IMR-90 (cell line): Measurements from ENCODE around the gene UBR7. TPM values are rescaled to one million over a fixed set of nuclear protein-coding genes. Genes with fewer than 3 reads are reported as not detected.

ENCODE experiments used
- ATAC-seq: fragments of 200-7000 bp; cut with Tn5 transposase; 2 replicates; pipeline ENCODE4 v1.9.1; 2020; ENCODE audit warnings: low read depth, mild to moderate bottlenecking, moderate library complexity
- BruUV-seq: library from RNA; stranded (reverse); fragments of 400-500 nt; replicated peaks from 2 replicates; lab custom pipeline; 2021; lab: Mats Ljungman, UMichigan
- CTCF ChIA-PET: fragments of 300-600 bp; formaldehyde crosslinking; extraction: SDS; loops from one replicate; lab custom pipeline; 2021; ENCODE audit warnings: antibody characterized with exemption; lab: Yijun Ruan, JAX
- POLR2A ChIA-PET: fragments of 300-600 bp; sonication (Branson Sonifier 250); formaldehyde crosslinking; loops from one replicate; lab custom pipeline; 2022; ENCODE audit warnings: antibody characterized with exemption; ENCODE audit not compliant: unreplicated experiment; lab: Charles Lee
- DNase-seq: peaks from one replicate; pipeline ENCODE4 v3.0.0; 2013
- H2AFZ ChIP-seq: replicated peaks from 2 replicates; pipeline ENCODE3; 2013; ENCODE audit warnings: low read length, mild to moderate bottlenecking; ENCODE audit not compliant: poor library complexity
- H2AK5ac ChIP-seq: 2 replicates; pipeline ENCODE4 v1.6.1; 2013; ENCODE audit warnings: low read depth, low read length, inconsistent platforms
- H2AK9ac ChIP-seq: replicated peaks from 2 replicates; pipeline ENCODE3; 2013; ENCODE audit warnings: mild to moderate bottlenecking, low read depth, low read length, moderate library complexity; ENCODE audit not compliant: poor library complexity
- H2BK120ac ChIP-seq: 2 replicates; pipeline ENCODE4 v1.6.1; 2013; ENCODE audit warnings: low read depth, low read length, inconsistent platforms
- H2BK15ac ChIP-seq: 3 replicates; pipeline ENCODE4 v1.6.1; 2013; ENCODE audit warnings: low read depth, low read length, inconsistent platforms
- H2BK20ac ChIP-seq: 2 replicates; pipeline ENCODE4 v1.6.1; 2013; ENCODE audit warnings: low read depth, mild to moderate bottlenecking, inconsistent platforms, low read length, moderate library complexity
- H2BK5ac ChIP-seq: 2 replicates; pipeline ENCODE4 v1.6.1; 2013; ENCODE audit warnings: mild to moderate bottlenecking, low read depth, low read length, inconsistent platforms; ENCODE audit not compliant: poor library complexity, severe bottlenecking
- H3K14ac ChIP-seq: replicated peaks from 2 replicates; pipeline ENCODE4 v1.6.1; 2013; ENCODE audit warnings: low read depth, low read length, inconsistent platforms
- H3K18ac ChIP-seq: 2 replicates; pipeline ENCODE4 v1.6.1; 2013; ENCODE audit warnings: low read depth, low read length, control low read depth
- H3K23ac ChIP-seq: 2 replicates; pipeline ENCODE4 v1.6.1; 2013; ENCODE audit warnings: low read depth, low read length, inconsistent platforms
- H3K27ac ChIP-seq: 2 replicates; pipeline ENCODE4 v1.5.1; 2013; ENCODE audit warnings: mild to moderate bottlenecking, control low read depth, low read length; ENCODE audit not compliant: insufficient read depth
- H3K27me3 ChIP-seq: 2 replicates; pipeline ENCODE4 v1.6.1; 2013; ENCODE audit warnings: low read length; ENCODE audit not compliant: control insufficient read depth, insufficient read depth
- H3K36me3 ChIP-seq: 2 replicates; pipeline ENCODE4 v1.6.1; 2013; ENCODE audit warnings: low read length, mixed read lengths; ENCODE audit not compliant: control insufficient read depth, insufficient read depth
- H3K4ac ChIP-seq: 2 replicates; pipeline ENCODE4 v1.6.1; 2013; ENCODE audit warnings: low read depth, low read length, inconsistent platforms
- H3K4me1 ChIP-seq: 2 replicates; pipeline ENCODE4 v1.6.1; 2013; ENCODE audit warnings: low read length, mixed read lengths; ENCODE audit not compliant: control insufficient read depth, insufficient read depth
- H3K4me2 ChIP-seq: 2 replicates; pipeline ENCODE4 v1.6.1; 2013; ENCODE audit warnings: low read depth, mild to moderate bottlenecking, control low read depth, low read length, moderate library complexity
- H3K4me3 ChIP-seq: 2 replicates; pipeline ENCODE4 v1.5.1; 2013; ENCODE audit warnings: low read depth, mild to moderate bottlenecking, control low read depth, low read length, moderate library complexity; ENCODE audit not compliant: insufficient read depth
- H3K56ac ChIP-seq: 2 replicates; pipeline ENCODE4 v1.6.1; 2013; ENCODE audit warnings: low read length, inconsistent platforms; ENCODE audit not compliant: insufficient read depth; ENCODE audit errors: extremely low read depth
- H3K79me1 ChIP-seq, 2 experiments: 2 replicates each; pipeline ENCODE4 v1.6.1; 2013; ENCODE audit warnings: low read length in 2 of 2, inconsistent platforms in 1 of 2, low read depth in 1 of 2
- H3K9ac ChIP-seq: 2 replicates; pipeline ENCODE4 v1.6.1; 2013; ENCODE audit warnings: low read depth, low read length, control low read depth
- H3K9me1 ChIP-seq: 2 replicates; pipeline ENCODE4 v1.6.1; 2013; ENCODE audit warnings: low read length, inconsistent platforms; ENCODE audit not compliant: insufficient read depth
- H3K9me3 ChIP-seq: 2 replicates; pipeline ENCODE4 v1.6.1; 2013; ENCODE audit warnings: low read length; ENCODE audit not compliant: control insufficient read depth, insufficient read depth
- H4K20me1 ChIP-seq: 2 replicates; pipeline ENCODE4 v1.6.1; 2013; ENCODE audit warnings: low read length, inconsistent platforms; ENCODE audit not compliant: insufficient read depth
- H4K5ac ChIP-seq: 2 replicates; pipeline ENCODE4 v1.6.1; 2013; ENCODE audit warnings: mild to moderate bottlenecking, low read depth, low read length, control low read depth
- H4K8ac ChIP-seq, 2 experiments: 2 replicates each; pipeline ENCODE4 v1.6.1; 2013; ENCODE audit warnings: low read depth in 2 of 2, low read length in 2 of 2, control low read depth in 1 of 2, inconsistent platforms in 1 of 2
- H4K91ac ChIP-seq: 2 replicates; pipeline ENCODE4 v1.6.1; 2013; ENCODE audit warnings: low read depth, low read length, inconsistent platforms; ENCODE audit not compliant: insufficient read depth
- BHLHE40 ChIP-seq: fragments of 150-350 bp; IDR thresholded peaks from 2 replicates; pipeline ENCODE4 v1.6.1; 2016; ENCODE audit warnings: mild to moderate bottlenecking, low read depth, low read length
- CEBPB ChIP-seq: IDR thresholded peaks from 2 replicates; pipeline ENCODE4 v1.6.1; 2012; ENCODE audit warnings: low read depth, low read length, improper control_type of control experiment
- CHD1 ChIP-seq: IDR thresholded peaks from 2 replicates; pipeline ENCODE4 v1.6.1; 2012; ENCODE audit warnings: low read depth, low read length, improper control_type of control experiment
- FOS ChIP-seq: fragments of 150-350 bp; IDR thresholded peaks from 2 replicates; pipeline ENCODE4 v1.6.1; 2016; ENCODE audit warnings: low read depth, low read length
- MAFK ChIP-seq: IDR thresholded peaks from 2 replicates; pipeline ENCODE4 v1.6.1; 2012; ENCODE audit warnings: low read depth, low read length, improper control_type of control experiment
- MAZ ChIP-seq: IDR thresholded peaks from 2 replicates; pipeline ENCODE4 v1.6.1; 2012; ENCODE audit warnings: low read depth, mild to moderate bottlenecking, low read length, improper control_type of control experiment, moderate library complexity, borderline replicate concordance
- MXI1 ChIP-seq: IDR thresholded peaks from 2 replicates; pipeline ENCODE4 v1.6.1; 2012; ENCODE audit warnings: low read depth, mild to moderate bottlenecking, low read length, moderate library complexity, borderline replicate concordance
- NFE2L2 ChIP-seq: fragments of 150-350 bp; IDR thresholded peaks from 2 replicates; pipeline ENCODE4 v1.6.1; 2016; ENCODE audit warnings: low read depth, mild to moderate bottlenecking, low read length
- POLR2A ChIP-seq: IDR thresholded peaks from 2 replicates; pipeline ENCODE4 v1.6.1; 2012; ENCODE audit warnings: mild to moderate bottlenecking, low read depth, low read length
- RAD21 ChIP-seq: IDR thresholded peaks from 2 replicates; pipeline ENCODE4 v1.6.1; 2012; ENCODE audit warnings: low read length, improper control_type of control experiment
- RCOR1 ChIP-seq: IDR thresholded peaks from 2 replicates; pipeline ENCODE4 v1.6.1; 2012; ENCODE audit warnings: mild to moderate bottlenecking, low read length, improper control_type of control experiment; ENCODE audit not compliant: insufficient replicate concordance
- RFX5 ChIP-seq: IDR thresholded peaks from 2 replicates; pipeline ENCODE4 v1.8.0; 2012; ENCODE audit warnings: low read depth, mild to moderate bottlenecking, low read length, moderate library complexity
- SMC3 ChIP-seq: fragments of 150-350 bp; IDR thresholded peaks from 2 replicates; pipeline ENCODE4 v1.6.1; 2016; ENCODE audit warnings: low read depth, mild to moderate bottlenecking, antibody characterized with exemption, low read length, moderate library complexity
- WGBS, 2 experiments: methylation state at CpG; one replicate each; pipeline versions ENCODE4 v1.1.5 to v1.1.7; 2013; ENCODE audit warnings: missing lambda C conversion rate in 2 of 2; ENCODE audit not compliant: insufficient read length in 1 of 2; ENCODE audit errors: extremely low coverage in 2 of 2; 5-methylcytosine and 5-hydroxymethylcytosine counted together
- dilution Hi-C: fragments of 300-500 bp; cut with HindIII; formaldehyde crosslinking; loops from one replicate; pipeline ENCODE4 v1.14.3; 2018; ENCODE audit warnings: low sequenced_read_pairs; ENCODE audit not compliant: unreplicated experiment
- in situ Hi-C: fragments of 300-500 bp; cut with MboI; formaldehyde crosslinking; loops from 3 replicates; pipeline ENCODE4 v1.14.3; 2019; ENCODE audit warnings: low sequenced_read_pairs, inconsistent platforms, mixed read lengths
- intact Hi-C: fragments of 100-400 bp; cut with micrococcal nuclease; formaldehyde crosslinking; loops from 2 replicates; pipeline ENCODE4 v1.10.0; 2022
- polyA plus RNA-seq, 3 experiments: library from polyadenylated mRNA; depleted of rRNA; stranded (reverse); fragments of >200 nt; gene quantifications; 2 replicates each; pipeline ENCODE4 v1.2.3, GENCODE V29; 2012; ENCODE audit warnings: low replicate concordance in 1 of 3
- total RNA-seq: library from RNA; depleted of rRNA; stranded (reverse); fragments of >200 nt; gene quantifications from 2 replicates; pipeline ENCODE4 v1.2.3, GENCODE V29; 2012
- TF ChIP-seq, protein P1 (sequence below): conservative IDR thresholded peaks from 2 replicates; pipeline ENCODE4 v1.5.1; 2012; ENCODE audit warnings: mild to moderate bottlenecking, low read depth, low read length, improper control_type of control experiment
- TF ChIP-seq, protein P2 (sequence below): fragments of 150-350 bp; IDR thresholded peaks from 2 replicates; pipeline ENCODE4 v1.6.1; 2016; ENCODE audit warnings: low read depth, mild to moderate bottlenecking, low read length, moderate library complexity, borderline replicate concordance
- TF ChIP-seq, protein P3 (sequence below): fragments of 150-350 bp; IDR thresholded peaks from 2 replicates; pipeline ENCODE4 v1.6.1; 2017; ENCODE audit warnings: mild to moderate bottlenecking, antibody characterized with exemption, low read length, low read depth

Gene UBR7
- total and polyA plus RNA-seq, 2 of the 4 experiments (the other 2 are of a cell fraction), result 24.2 to 29.4 TPM

DNA sequence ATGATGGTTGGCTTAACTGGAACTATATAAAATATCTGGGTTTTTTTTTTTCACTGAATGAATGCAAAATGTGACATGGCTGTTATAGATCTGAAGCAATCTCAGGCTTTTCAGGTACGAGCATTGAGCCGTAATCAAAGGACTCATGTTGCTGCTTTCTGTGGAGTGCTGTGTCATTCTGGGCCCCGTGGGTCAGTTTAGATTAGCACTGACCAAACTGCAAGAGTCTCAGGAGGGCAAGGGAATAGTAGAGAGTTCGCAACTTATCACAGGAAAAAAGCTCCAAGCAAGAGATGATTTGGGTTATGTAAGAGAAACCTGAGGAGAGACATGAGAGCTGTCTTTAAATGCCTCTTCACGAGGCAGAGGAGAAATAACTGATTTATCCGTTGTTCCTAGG, 59.1 kb downstream of the UBR7 start:
- Histone ChIP-seq H2BK5ac (no peak overlapping the region), H3K9ac (no peak overlapping the region), H2AK9ac (no peak overlapping the region), H3K23ac (peak overlapping the region; percentile 34; the same call in 1 of the 2 replicates), H2AK5ac (no peak overlapping the region), H3K79me1 (peaks cover 21 to 56% of the 10 kb centered on the region in 2 experiments), H4K5ac (no peak overlapping the region), H3K4me3 (no peak overlapping the region), H3K36me3 (peaks cover 4% of the 10 kb centered on the region), H3K9me1 (peaks cover 3% of the 10 kb centered on the region), H3K4me1 (peaks cover 10% of the 10 kb centered on the region), H3K9me3 (no peaks in the 10 kb centered on the region), H2BK15ac (no peak overlapping the region), H3K27ac (no peak overlapping the region), H4K8ac (no peak overlapping the region), H3K14ac (no peak overlapping the region), H4K20me1 (no peaks in the 10 kb centered on the region; the same call in 1 of the 2 replicates), H3K4ac (no peak overlapping the region), H3K27me3 (no peaks in the 10 kb centered on the region), H4K91ac (no peak overlapping the region), H3K4me2 (no peak overlapping the region), H3K56ac (no peak overlapping the region), H3K18ac (no peak overlapping the region), H2BK120ac (no peak overlapping the region), H2AFZ (no peak overlapping the region), H2BK20ac (no peak overlapping the region)
- intact Hi-C loops (no loop called here), in situ Hi-C loops (no loop called here), dilution Hi-C loops (no loop called here)
- TF ChIP-seq, protein P1, sequence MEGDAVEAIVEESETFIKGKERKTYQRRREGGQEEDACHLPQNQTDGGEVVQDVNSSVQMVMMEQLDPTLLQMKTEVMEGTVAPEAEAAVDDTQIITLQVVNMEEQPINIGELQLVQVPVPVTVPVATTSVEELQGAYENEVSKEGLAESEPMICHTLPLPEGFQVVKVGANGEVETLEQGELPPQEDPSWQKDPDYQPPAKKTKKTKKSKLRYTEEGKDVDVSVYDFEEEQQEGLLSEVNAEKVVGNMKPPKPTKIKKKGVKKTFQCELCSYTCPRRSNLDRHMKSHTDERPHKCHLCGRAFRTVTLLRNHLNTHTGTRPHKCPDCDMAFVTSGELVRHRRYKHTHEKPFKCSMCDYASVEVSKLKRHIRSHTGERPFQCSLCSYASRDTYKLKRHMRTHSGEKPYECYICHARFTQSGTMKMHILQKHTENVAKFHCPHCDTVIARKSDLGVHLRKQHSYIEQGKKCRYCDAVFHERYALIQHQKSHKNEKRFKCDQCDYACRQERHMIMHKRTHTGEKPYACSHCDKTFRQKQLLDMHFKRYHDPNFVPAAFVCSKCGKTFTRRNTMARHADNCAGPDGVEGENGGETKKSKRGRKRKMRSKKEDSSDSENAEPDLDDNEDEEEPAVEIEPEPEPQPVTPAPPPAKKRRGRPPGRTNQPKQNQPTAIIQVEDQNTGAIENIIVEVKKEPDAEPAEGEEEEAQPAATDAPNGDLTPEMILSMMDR, result no peak
- TF ChIP-seq, protein P2, sequence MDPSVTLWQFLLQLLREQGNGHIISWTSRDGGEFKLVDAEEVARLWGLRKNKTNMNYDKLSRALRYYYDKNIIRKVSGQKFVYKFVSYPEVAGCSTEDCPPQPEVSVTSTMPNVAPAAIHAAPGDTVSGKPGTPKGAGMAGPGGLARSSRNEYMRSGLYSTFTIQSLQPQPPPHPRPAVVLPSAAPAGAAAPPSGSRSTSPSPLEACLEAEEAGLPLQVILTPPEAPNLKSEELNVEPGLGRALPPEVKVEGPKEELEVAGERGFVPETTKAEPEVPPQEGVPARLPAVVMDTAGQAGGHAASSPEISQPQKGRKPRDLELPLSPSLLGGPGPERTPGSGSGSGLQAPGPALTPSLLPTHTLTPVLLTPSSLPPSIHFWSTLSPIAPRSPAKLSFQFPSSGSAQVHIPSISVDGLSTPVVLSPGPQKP, result no peak
- no peak for TF ChIP-seq NFE2L2
- no peak for TF ChIP-seq FOS
- TF ChIP-seq RFX5, result no peak
- TF ChIP-seq RCOR1, result no peak
- TF ChIP-seq CHD1, result no peak
- TF ChIP-seq BHLHE40, result no peak
- TF ChIP-seq, protein P3, sequence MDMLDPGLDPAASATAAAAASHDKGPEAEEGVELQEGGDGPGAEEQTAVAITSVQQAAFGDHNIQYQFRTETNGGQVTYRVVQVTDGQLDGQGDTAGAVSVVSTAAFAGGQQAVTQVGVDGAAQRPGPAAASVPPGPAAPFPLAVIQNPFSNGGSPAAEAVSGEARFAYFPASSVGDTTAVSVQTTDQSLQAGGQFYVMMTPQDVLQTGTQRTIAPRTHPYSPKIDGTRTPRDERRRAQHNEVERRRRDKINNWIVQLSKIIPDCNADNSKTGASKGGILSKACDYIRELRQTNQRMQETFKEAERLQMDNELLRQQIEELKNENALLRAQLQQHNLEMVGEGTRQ, result no peak
- no peak for TF ChIP-seq MAZ
- no peak for TF ChIP-seq SMC3
- no peak for TF ChIP-seq RAD21
- TF ChIP-seq MAFK, result no peak
- TF ChIP-seq CEBPB, result no peak
- TF ChIP-seq MXI1, result no peak
- no peak for TF ChIP-seq POLR2A
- DNase-seq (no peak), ATAC-seq (no peak)
- ChIA-PET CTCF (no interaction called here), POLR2A (no interaction called here)
- no TSS peak for BruUV-seq
- 80% methylated on average over 2 of the region's 6 CpGs; no CpG with 5 or more reads in 1 of the 2 experiments for WGBS, 2 experiments
